GM23338 (cell line): ENCODE measurements around the gene GRID2. TPM values are rescaled to one million over a fixed set of nuclear protein-coding genes. Genes with fewer than 3 reads are reported as not detected.
"Not testable (repeated sequence)": the region's sequence is repeated elsewhere in the genome, so short reads cannot be mapped to it uniquely, and the experiment has no call there.

Experiments
- ATAC-seq: fragments of 200-7000 bp; cut with Tn5 transposase; 3 replicates; pipeline ENCODE4 v1.9.1; 2020
- DNase-seq: peaks from one replicate; pipeline ENCODE4 v3.0.0-alpha.2; 2015; ENCODE audit warnings: low spot score
- H2AFZ ChIP-seq: fragments of 200-600 bp; sonication (generic); 2 replicates; pipeline ENCODE4 v1.8.0; 2016; ENCODE audit warnings: antibody characterized with exemption, mild to moderate bottlenecking, moderate library complexity
- H3F3A ChIP-seq: fragments of 200-600 bp; sonication (generic); replicated peaks from 2 replicates; pipeline ENCODE4 v1.8.0; 2017; ENCODE audit warnings: antibody characterized with exemption, mixed run types, low read depth
- H3K27ac ChIP-seq: fragments of 200-600 bp; sonication (generic); 2 replicates; pipeline ENCODE4 v1.6.1; 2016; ENCODE audit warnings: low read depth
- H3K27me3 ChIP-seq: fragments of 200-600 bp; sonication (generic); 2 replicates; pipeline ENCODE4 v1.8.0; 2016; ENCODE audit warnings: mild to moderate bottlenecking, mixed run types, moderate library complexity; ENCODE audit not compliant: insufficient read depth
- H3K36me3 ChIP-seq: fragments of 200-600 bp; sonication (generic); 2 replicates; pipeline ENCODE4 v1.8.0; 2016; ENCODE audit warnings: mild to moderate bottlenecking; ENCODE audit not compliant: insufficient read depth
- H3K4me1 ChIP-seq: fragments of 200-600 bp; sonication (generic); 2 replicates; pipeline ENCODE4 v1.8.0; 2016; ENCODE audit warnings: mild to moderate bottlenecking, moderate library complexity; ENCODE audit not compliant: insufficient read depth
- H3K4me2 ChIP-seq: fragments of 200-600 bp; sonication (generic); 2 replicates; pipeline ENCODE4 v1.7.1; 2017; ENCODE audit warnings: mixed run types
- H3K4me3 ChIP-seq: fragments of 200-600 bp; sonication (generic); 2 replicates; pipeline ENCODE4 v1.6.1; 2016; ENCODE audit warnings: mixed run types
- H3K79me2 ChIP-seq: fragments of 200-600 bp; sonication (generic); replicated peaks from 2 replicates; pipeline ENCODE4 v1.8.0; 2017; ENCODE audit warnings: mild to moderate bottlenecking; ENCODE audit not compliant: insufficient read depth
- H3K9me2 ChIP-seq: fragments of 200-600 bp; sonication (generic); 2 replicates; pipeline ENCODE4 v1.8.0; 2017; ENCODE audit not compliant: insufficient read depth
- H4K20me1 ChIP-seq: fragments of 200-600 bp; sonication (generic); replicated peaks from 2 replicates; pipeline ENCODE4 v1.8.0; 2017; ENCODE audit warnings: mild to moderate bottlenecking; ENCODE audit not compliant: insufficient read depth
- H3K27ac Mint-ChIP-seq: 2 replicates; pipeline ENCODE4 v1.8.0; 2020; ENCODE audit warnings: inconsistent platforms, mild to moderate bottlenecking, moderate library complexity, mixed read lengths
- H3K27me3 Mint-ChIP-seq: 3 replicates; pipeline ENCODE4 v1.8.0; 2022; ENCODE audit warnings: low read depth, mild to moderate bottlenecking, moderate library complexity, mixed read lengths, inconsistent platforms; ENCODE audit not compliant: insufficient read depth, poor library complexity
- H3K36me3 Mint-ChIP-seq: 3 replicates; pipeline ENCODE4 v1.8.0; 2021; ENCODE audit warnings: low read depth, mild to moderate bottlenecking, inconsistent platforms, moderate library complexity, mixed read lengths
- H3K4me1 Mint-ChIP-seq: 3 replicates; pipeline ENCODE4 v1.8.0; 2020; ENCODE audit warnings: mild to moderate bottlenecking, inconsistent platforms, mixed read lengths
- H3K4me3 Mint-ChIP-seq: 3 replicates; pipeline ENCODE4 v1.8.0; 2021; ENCODE audit warnings: moderate library complexity, mild to moderate bottlenecking, inconsistent platforms, mixed read lengths
- H3K9me3 Mint-ChIP-seq: 3 replicates; pipeline ENCODE4 v1.8.0; 2020; ENCODE audit warnings: moderate library complexity, mild to moderate bottlenecking, inconsistent platforms, mixed read lengths
- POLR2AphosphoS5 ChIP-seq: IDR thresholded peaks from 2 replicates; pipeline ENCODE4 v1.6.1; 2016; ENCODE audit warnings: antibody characterized with exemption, low read depth
- STAT1 ChIP-seq: IDR thresholded peaks from one replicate; pipeline ENCODE4 v1.6.1; 2016; ENCODE audit warnings: antibody characterized with exemption; ENCODE audit not compliant: unreplicated experiment
- ZNF114 ChIP-seq: fragments of 250-450 bp; sonication (Bioruptor Pico); IDR thresholded peaks from 2 replicates; pipeline ENCODE4 v1.5.0; 2020; ENCODE audit warnings: mild to moderate bottlenecking, moderate library complexity
- ZNF331 ChIP-seq: fragments of 250-450 bp; sonication (Bioruptor Pico); IDR thresholded peaks from 2 replicates; pipeline ENCODE4 v1.5.0; 2020; ENCODE audit warnings: low read depth, mild to moderate bottlenecking, moderate library complexity
- polyA plus RNA-seq: library from polyadenylated mRNA; unstranded; fragments of >200 nt; fragmentation: Nextera tagmentation; extraction: Ambion mirVana; gene quantifications from 2 replicates; pipeline ENCODE4 v1.2.1, GENCODE V29; 2016
- total RNA-seq: library from RNA; depleted of rRNA; stranded (reverse); fragments of >200 nt; shearing (Covaris generic); gene quantifications from 2 replicates; pipeline ENCODE4 v1.2.3, GENCODE V29; 2014
- TF ChIP-seq, protein P1 (sequence below), 2 experiments: fragments of 200-600 bp in 1 of 2; sonication (generic) in 1 of 2; conservative IDR thresholded peaks; 2 replicates each; pipeline versions ENCODE4 v1.5.1 to v1.6.1; 2016 to 2017; ENCODE audit warnings: antibody characterized with exemption in 2 of 2, low read depth in 2 of 2, mild to moderate bottlenecking in 2 of 2, moderate library complexity in 1 of 2
- TF ChIP-seq, protein P2 (sequence below): IDR thresholded peaks from 2 replicates; pipeline ENCODE4 v1.6.1; 2016; ENCODE audit warnings: antibody characterized with exemption
- TF ChIP-seq, protein P3 (sequence below): fragments of 250-450 bp; sonication (Bioruptor Pico); IDR thresholded peaks from 2 replicates; pipeline ENCODE4 v1.5.0; 2020; ENCODE audit warnings: mild to moderate bottlenecking, moderate library complexity

Gene GRID2
- total and polyA plus RNA-seq, 2 experiments from 2014 or later: 19.9 to 65.4 TPM

DNA sequence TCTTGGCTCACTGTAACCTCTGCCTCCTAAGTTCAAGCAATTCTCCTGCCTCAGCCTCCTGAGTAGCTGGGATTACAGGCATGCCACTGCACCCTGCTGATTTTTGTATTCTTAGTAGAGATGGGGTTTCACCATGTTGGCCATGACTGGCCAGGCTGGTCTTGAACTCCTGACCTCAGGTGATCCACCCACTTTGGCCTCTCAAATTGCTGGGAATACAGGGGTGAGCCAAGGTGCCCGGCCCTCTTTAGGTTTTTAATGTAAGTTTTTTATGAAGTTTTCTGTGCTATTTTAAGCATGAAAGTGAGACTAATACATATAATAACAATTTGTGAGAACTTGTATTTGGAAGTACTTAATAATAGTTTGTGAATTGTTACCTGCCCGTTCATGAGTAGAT lies 148.6 kb downstream of the GRID2 start:
- not testable (repeated sequence) for H3K27ac ChIP-seq, DNase-seq, H3K27ac Mint-ChIP-seq, H3K27me3 Mint-ChIP-seq, H3K36me3 ChIP-seq, H3K9me2 ChIP-seq, H3F3A ChIP-seq, H2AFZ ChIP-seq, H3K9me3 Mint-ChIP-seq, H3K27me3 ChIP-seq, H3K4me2 ChIP-seq, H3K4me3 Mint-ChIP-seq
- 0 out of 2 replicates have a peak overlapping the region, but pooled peaks have one; percentile 2 for H3K4me3 ChIP-seq
- H4K20me1 ChIP-seq: peaks cover 12% of the 10 kb centered on the region
- peaks cover 83% of the 10 kb centered on the region for H3K4me1 ChIP-seq
- H3K79me2 ChIP-seq: peaks cover 100% of the 10 kb centered on the region
- Mint-ChIP-seq H3K4me1 (peaks cover 56% of the 10 kb centered on the region), H3K36me3 (peaks cover 20% of the 10 kb centered on the region; the same call in 2 of the 3 replicates)
- peak; percentile 16; the same call in 1 of the 3 replicates for ATAC-seq

DNA sequence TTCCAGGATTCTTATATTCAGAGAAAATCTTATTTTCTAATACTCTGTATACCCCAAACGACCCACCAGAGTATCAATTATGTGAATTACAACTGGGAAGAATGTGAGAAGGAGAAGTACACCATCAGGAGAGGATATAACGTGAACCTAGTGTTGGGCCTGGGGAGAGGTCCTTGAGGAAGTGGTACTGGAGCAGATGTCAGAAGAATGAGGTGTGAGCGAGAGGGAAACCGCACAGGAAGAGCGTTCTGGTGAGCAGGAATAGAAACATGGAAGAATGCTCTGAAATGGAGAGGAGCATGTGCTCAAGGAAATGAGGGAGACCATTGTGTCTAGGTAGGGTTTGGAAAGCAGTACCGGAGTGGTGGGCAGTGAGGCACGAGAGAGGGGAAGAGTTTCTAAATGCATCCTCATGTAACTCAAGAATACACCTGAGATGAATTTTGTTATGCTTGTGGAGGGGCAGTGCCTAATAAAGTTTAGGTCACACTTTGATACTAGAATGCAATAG lies 151.6 kb downstream of the GRID2 start:
- Mint-ChIP-seq H3K4me3 (peak overlapping the region; percentile 5; the same call in 2 of the 3 replicates), H3K9me3 (no peaks in the 10 kb centered on the region), H3K27me3 (peaks cover 2% of the 10 kb centered on the region), H3K27ac (peak overlapping the region; percentile 4; the same call in 1 of the 2 replicates), H3K4me1 (peaks cover 63% of the 10 kb centered on the region), H3K36me3 (peaks cover 9% of the 10 kb centered on the region; the same call in 1 of the 3 replicates)
- Histone ChIP-seq H3K4me2 (peak overlapping the region; percentile 22; the same call in 1 of the 2 replicates), H3K27me3 (no peaks in the 10 kb centered on the region), H3K4me1 (peaks cover 88% of the 10 kb centered on the region), H3K9me2 (no peaks in the 10 kb centered on the region), H3K79me2 (peaks cover 99% of the 10 kb centered on the region), H3K4me3 (no peak overlapping the region; the same call in 1 of the 2 replicates), H3K36me3 (no peaks in the 10 kb centered on the region), H4K20me1 (peaks cover 12% of the 10 kb centered on the region; the same call in 1 of the 2 replicates), H2AFZ (no peak overlapping the region), H3F3A (no peaks in the 10 kb centered on the region), H3K27ac (no peak overlapping the region)
- ATAC-seq: peak; percentile 54
- TF ChIP-seq, protein P1, sequence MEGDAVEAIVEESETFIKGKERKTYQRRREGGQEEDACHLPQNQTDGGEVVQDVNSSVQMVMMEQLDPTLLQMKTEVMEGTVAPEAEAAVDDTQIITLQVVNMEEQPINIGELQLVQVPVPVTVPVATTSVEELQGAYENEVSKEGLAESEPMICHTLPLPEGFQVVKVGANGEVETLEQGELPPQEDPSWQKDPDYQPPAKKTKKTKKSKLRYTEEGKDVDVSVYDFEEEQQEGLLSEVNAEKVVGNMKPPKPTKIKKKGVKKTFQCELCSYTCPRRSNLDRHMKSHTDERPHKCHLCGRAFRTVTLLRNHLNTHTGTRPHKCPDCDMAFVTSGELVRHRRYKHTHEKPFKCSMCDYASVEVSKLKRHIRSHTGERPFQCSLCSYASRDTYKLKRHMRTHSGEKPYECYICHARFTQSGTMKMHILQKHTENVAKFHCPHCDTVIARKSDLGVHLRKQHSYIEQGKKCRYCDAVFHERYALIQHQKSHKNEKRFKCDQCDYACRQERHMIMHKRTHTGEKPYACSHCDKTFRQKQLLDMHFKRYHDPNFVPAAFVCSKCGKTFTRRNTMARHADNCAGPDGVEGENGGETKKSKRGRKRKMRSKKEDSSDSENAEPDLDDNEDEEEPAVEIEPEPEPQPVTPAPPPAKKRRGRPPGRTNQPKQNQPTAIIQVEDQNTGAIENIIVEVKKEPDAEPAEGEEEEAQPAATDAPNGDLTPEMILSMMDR (conservative IDR thresholded peaks at IDR 0.05; ENCODE audit: low read depth in 2 of 2): no peak
- TF ChIP-seq POLR2AphosphoS5: no peak
- TF ChIP-seq, protein P2, sequence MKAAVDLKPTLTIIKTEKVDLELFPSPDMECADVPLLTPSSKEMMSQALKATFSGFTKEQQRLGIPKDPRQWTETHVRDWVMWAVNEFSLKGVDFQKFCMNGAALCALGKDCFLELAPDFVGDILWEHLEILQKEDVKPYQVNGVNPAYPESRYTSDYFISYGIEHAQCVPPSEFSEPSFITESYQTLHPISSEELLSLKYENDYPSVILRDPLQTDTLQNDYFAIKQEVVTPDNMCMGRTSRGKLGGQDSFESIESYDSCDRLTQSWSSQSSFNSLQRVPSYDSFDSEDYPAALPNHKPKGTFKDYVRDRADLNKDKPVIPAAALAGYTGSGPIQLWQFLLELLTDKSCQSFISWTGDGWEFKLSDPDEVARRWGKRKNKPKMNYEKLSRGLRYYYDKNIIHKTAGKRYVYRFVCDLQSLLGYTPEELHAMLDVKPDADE: no peak
- TF ChIP-seq ZNF114 (CRISPR knock-in tag): no peak
- peak; percentile 27 for DNase-seq

DNA sequence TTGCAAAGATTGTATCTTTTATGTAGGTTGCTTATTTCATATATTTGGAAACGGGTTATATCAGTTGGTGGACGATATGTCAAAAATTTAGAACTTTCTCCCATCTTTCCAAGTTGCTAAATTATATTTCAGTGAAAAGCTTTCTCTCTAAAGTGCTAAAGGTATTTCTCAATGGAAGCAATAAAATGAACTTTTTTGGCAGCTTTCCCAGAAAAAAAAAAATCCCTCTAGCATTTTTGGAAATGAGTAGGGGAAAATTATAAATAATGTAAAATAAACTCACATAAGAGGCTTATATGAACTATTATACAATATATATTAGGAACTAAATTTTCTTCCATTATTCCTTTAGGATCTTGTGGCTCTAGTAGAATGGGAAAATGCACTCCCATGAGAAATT lies 152.2 kb downstream of the GRID2 start:
- Mint-ChIP-seq H3K9me3 (no peaks in the 10 kb centered on the region), H3K27ac (no peak overlapping the region), H3K27me3 (peaks cover 2% of the 10 kb centered on the region), H3K4me3 (no peak overlapping the region), H3K36me3 (peaks cover 8% of the 10 kb centered on the region; the same call in 1 of the 3 replicates), H3K4me1 (peaks cover 63% of the 10 kb centered on the region)
- Histone ChIP-seq H3K4me3 (no peak overlapping the region), H3K4me1 (peaks cover 91% of the 10 kb centered on the region), H3K4me2 (no peak overlapping the region), H3K79me2 (peaks cover 99% of the 10 kb centered on the region), H3K27me3 (no peaks in the 10 kb centered on the region), H3F3A (no peaks in the 10 kb centered on the region), H3K9me2 (no peaks in the 10 kb centered on the region), H2AFZ (no peak overlapping the region), H4K20me1 (peaks cover 12% of the 10 kb centered on the region; the same call in 1 of the 2 replicates), H3K36me3 (no peaks in the 10 kb centered on the region), H3K27ac (no peak overlapping the region; the same call in 1 of the 2 replicates)
- no peak for ATAC-seq
- no peak for DNase-seq
- TF ChIP-seq, protein P3, sequence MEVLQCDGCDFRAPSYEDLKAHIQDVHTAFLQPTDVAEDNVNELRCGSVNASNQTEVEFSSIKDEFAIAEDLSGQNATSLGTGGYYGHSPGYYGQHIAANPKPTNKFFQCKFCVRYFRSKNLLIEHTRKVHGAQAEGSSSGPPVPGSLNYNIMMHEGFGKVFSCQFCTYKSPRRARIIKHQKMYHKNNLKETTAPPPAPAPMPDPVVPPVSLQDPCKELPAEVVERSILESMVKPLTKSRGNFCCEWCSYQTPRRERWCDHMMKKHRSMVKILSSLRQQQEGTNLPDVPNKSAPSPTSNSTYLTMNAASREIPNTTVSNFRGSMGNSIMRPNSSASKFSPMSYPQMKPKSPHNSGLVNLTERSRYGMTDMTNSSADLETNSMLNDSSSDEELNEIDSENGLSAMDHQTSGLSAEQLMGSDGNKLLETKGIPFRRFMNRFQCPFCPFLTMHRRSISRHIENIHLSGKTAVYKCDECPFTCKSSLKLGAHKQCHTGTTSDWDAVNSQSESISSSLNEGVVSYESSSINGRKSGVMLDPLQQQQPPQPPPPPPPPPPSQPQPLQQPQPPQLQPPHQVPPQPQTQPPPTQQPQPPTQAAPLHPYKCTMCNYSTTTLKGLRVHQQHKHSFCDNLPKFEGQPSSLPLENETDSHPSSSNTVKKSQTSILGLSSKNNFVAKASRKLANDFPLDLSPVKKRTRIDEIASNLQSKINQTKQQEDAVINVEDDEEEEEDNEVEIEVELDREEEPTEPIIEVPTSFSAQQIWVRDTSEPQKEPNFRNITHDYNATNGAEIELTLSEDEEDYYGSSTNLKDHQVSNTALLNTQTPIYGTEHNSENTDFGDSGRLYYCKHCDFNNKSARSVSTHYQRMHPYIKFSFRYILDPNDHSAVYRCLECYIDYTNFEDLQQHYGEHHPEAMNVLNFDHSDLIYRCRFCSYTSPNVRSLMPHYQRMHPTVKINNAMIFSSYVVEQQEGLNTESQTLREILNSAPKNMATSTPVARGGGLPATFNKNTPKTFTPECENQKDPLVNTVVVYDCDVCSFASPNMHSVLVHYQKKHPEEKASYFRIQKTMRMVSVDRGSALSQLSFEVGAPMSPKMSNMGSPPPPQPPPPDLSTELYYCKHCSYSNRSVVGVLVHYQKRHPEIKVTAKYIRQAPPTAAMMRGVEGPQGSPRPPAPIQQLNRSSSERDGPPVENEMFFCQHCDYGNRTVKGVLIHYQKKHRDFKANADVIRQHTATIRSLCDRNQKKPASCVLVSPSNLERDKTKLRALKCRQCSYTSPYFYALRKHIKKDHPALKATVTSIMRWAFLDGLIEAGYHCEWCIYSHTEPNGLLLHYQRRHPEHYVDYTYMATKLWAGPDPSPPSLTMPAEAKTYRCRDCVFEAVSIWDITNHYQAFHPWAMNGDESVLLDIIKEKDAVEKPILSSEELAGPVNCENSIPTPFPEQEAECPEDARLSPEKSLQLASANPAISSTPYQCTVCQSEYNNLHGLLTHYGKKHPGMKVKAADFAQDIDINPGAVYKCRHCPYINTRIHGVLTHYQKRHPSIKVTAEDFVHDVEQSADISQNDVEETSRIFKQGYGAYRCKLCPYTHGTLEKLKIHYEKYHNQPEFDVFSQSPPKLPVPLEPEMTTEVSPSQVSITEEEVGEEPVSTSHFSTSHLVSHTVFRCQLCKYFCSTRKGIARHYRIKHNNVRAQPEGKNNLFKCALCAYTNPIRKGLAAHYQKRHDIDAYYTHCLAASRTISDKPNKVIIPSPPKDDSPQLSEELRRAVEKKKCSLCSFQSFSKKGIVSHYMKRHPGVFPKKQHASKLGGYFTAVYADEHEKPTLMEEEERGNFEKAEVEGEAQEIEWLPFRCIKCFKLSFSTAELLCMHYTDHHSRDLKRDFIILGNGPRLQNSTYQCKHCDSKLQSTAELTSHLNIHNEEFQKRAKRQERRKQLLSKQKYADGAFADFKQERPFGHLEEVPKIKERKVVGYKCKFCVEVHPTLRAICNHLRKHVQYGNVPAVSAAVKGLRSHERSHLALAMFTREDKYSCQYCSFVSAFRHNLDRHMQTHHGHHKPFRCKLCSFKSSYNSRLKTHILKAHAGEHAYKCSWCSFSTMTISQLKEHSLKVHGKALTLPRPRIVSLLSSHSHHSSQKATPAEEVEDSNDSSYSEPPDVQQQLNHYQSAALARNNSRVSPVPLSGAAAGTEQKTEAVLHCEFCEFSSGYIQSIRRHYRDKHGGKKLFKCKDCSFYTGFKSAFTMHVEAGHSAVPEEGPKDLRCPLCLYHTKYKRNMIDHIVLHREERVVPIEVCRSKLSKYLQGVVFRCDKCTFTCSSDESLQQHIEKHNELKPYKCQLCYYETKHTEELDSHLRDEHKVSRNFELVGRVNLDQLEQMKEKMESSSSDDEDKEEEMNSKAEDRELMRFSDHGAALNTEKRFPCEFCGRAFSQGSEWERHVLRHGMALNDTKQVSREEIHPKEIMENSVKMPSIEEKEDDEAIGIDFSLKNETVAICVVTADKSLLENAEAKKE: no peak
- no peak for TF ChIP-seq STAT1
- no peak for TF ChIP-seq ZNF331 (CRISPR knock-in tag)
